Esophagus muscularis mucosa (tissue), 4 donors: Measurements from ENCODE around the gene FBL.

Experiments used
- EP300 ChIP-seq: sonication (generic); formaldehyde crosslinking; IDR thresholded peaks from one replicate; pipeline ENCODE4 v1.6.1; 2017; ENCODE audit warnings: antibody characterized with exemption
- POLR2A ChIP-seq: fragments of 450-650 bp; IDR thresholded peaks from one replicate; pipeline ENCODE4 v1.6.1; 2017; ENCODE audit warnings: antibody characterized with exemption, moderate library complexity, mild to moderate bottlenecking, low read depth
- POLR2AphosphoS5 ChIP-seq, 2 donors: sonication (generic); formaldehyde crosslinking; IDR thresholded peaks; one replicate each; pipeline ENCODE4 v1.6.1; 2017; ENCODE audit warnings: antibody characterized with exemption in 2 of 2
- TF ChIP-seq, protein P1 (sequence below), 3 experiments: fragments of 200-600 bp in 2 of 3; fragments of 450-650 bp in 1 of 3; sonication (generic) in 2 of 3; IDR thresholded peaks; one replicate each; pipeline ENCODE4 v1.5.1; 2017 to 2019; ENCODE audit warnings: antibody characterized with exemption in 3 of 3, mild to moderate bottlenecking in 2 of 3, moderate library complexity in 1 of 3

- TF ChIP-seq, protein P1, sequence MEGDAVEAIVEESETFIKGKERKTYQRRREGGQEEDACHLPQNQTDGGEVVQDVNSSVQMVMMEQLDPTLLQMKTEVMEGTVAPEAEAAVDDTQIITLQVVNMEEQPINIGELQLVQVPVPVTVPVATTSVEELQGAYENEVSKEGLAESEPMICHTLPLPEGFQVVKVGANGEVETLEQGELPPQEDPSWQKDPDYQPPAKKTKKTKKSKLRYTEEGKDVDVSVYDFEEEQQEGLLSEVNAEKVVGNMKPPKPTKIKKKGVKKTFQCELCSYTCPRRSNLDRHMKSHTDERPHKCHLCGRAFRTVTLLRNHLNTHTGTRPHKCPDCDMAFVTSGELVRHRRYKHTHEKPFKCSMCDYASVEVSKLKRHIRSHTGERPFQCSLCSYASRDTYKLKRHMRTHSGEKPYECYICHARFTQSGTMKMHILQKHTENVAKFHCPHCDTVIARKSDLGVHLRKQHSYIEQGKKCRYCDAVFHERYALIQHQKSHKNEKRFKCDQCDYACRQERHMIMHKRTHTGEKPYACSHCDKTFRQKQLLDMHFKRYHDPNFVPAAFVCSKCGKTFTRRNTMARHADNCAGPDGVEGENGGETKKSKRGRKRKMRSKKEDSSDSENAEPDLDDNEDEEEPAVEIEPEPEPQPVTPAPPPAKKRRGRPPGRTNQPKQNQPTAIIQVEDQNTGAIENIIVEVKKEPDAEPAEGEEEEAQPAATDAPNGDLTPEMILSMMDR (IDR thresholded peaks at IDR 0.05): no peak
- TF ChIP-seq POLR2A (no peak), POLR2AphosphoS5 (IDR thresholded peaks at IDR 0.05) (no peak), EP300 (no peak)
Measured at GRCh38 chr19:39817888-39818561, 28.2 kb downstream of the FBL start.
